HL-60 (cell line): Measurements from ENCODE around the gene LHFPL6.

Source experiments
- DNase-seq, 2 experiments: peaks; one replicate each; pipeline ENCODE4 v3.0.0-alpha.2; 2010 to 2020; ENCODE audit warnings: low read depth in 1 of 2, low spot score in 1 of 2
- H3K27ac ChIP-seq: fragments of 250-450 bp; sonication (Bioruptor Pico); replicated peaks from 2 replicates; pipeline ENCODE4 v1.5.1; 2020; ENCODE audit warnings: mild to moderate bottlenecking, moderate library complexity
- H3K27me3 ChIP-seq: fragments of 250-450 bp; sonication (Bioruptor Pico); 2 replicates; pipeline ENCODE4 v1.5.1; 2021; ENCODE audit warnings: mild to moderate bottlenecking, moderate library complexity; ENCODE audit not compliant: insufficient read depth, poor library complexity, severe bottlenecking
- H3K4me3 ChIP-seq: replicated peaks from 2 replicates; pipeline ENCODE4 v1.5.1; 2011; ENCODE audit warnings: mild to moderate bottlenecking, control low read depth, low read length; ENCODE audit not compliant: insufficient read depth
- CTCF ChIP-seq: IDR thresholded peaks from one replicate; pipeline ENCODE4 v1.5.1; 2011; ENCODE audit warnings: low read length, control low read depth, inconsistent platforms; ENCODE audit not compliant: insufficient read depth
- GABPA ChIP-seq: IDR thresholded peaks from 2 replicates; pipeline ENCODE4 v1.6.1; 2012; ENCODE audit warnings: low read depth
- POLR2AphosphoS5 ChIP-seq: IDR thresholded peaks from 2 replicates; pipeline ENCODE4 v1.6.1; 2012; ENCODE audit warnings: low read depth
- REST ChIP-seq: IDR thresholded peaks from 2 replicates; pipeline ENCODE4 v1.6.1; 2012; ENCODE audit warnings: low read depth; ENCODE audit not compliant: insufficient replicate concordance
- SPI1 ChIP-seq: IDR thresholded peaks from 2 replicates; pipeline ENCODE4 v1.6.1; 2012; ENCODE audit warnings: low read depth, mild to moderate bottlenecking, borderline replicate concordance

Gene LHFPL6

GRCh38 chr13:39498471-39499114 lies 104.4 kb downstream of the LHFPL6 start:
- Histone ChIP-seq H3K4me3 (no peak overlapping the region), H3K27ac (no peak overlapping the region), H3K27me3 (peaks cover 2% of the 10 kb centered on the region)
- no peak for TF ChIP-seq SPI1
- no peak for TF ChIP-seq CTCF
- no peak for TF ChIP-seq REST
- TF ChIP-seq GABPA: no peak
- TF ChIP-seq POLR2AphosphoS5: no peak
- no peak for DNase-seq

GRCh38 chr13:39496506-39496905 lies 106.5 kb downstream of the LHFPL6 start:
- no peak overlapping the region for H3K4me3 ChIP-seq

More at GRCh38 chr13:39496506-39496905, 106.5 kb downstream of the LHFPL6 start:
- no peak for TF ChIP-seq REST
- no peak for TF ChIP-seq SPI1
- TF ChIP-seq CTCF: no peak
- no peak for TF ChIP-seq POLR2AphosphoS5
- TF ChIP-seq GABPA: no peak
- no peak for DNase-seq
- Histone ChIP-seq H3K27me3 (peaks cover 2% of the 10 kb centered on the region), H3K27ac (no peak overlapping the region)
